Endothelial cell of umbilical vein (primary cell): ENCODE results near the gene PIK3R6.

Experiments
- CTCF ChIP-seq, 2 donors: IDR thresholded peaks; 1 replicate in 1 of 2; 2 replicates in 1 of 2; pipeline ENCODE4 v1.5.1; 2011; ENCODE audit warnings: low read length in 2 of 2, mild to moderate bottlenecking in 2 of 2, moderate library complexity in 2 of 2, control low read depth in 1 of 2, inconsistent platforms in 1 of 2, low read depth in 1 of 2; ENCODE audit not compliant: insufficient read depth in 1 of 2; ENCODE audit errors: extremely low read depth in 1 of 2
- MAX ChIP-seq: IDR thresholded peaks from 2 replicates; pipeline ENCODE4 v1.6.1; 2011; ENCODE audit not compliant: insufficient read depth, insufficient read length
- POLR2A ChIP-seq: IDR thresholded peaks from 2 replicates; pipeline ENCODE4 v1.6.1; 2012; ENCODE audit warnings: low read depth, mild to moderate bottlenecking, control low read depth, low read length

- no peak for TF ChIP-seq CTCF (IDR thresholded peaks at IDR 0.05; ENCODE audit: extremely low read depth in 1 of 2, insufficient read depth in 1 of 2, low read depth in 1 of 2, low read length in 2 of 2)
- TF ChIP-seq POLR2A, result no peak
- TF ChIP-seq MAX, result no peak
Measured at GRCh38 chr17:8900626-8901585, 33.4 kb upstream of the PIK3R6 start.
